Stimulated activated CD8-positive, alpha-beta memory T cell treated with anti-CD3 and anti-CD28 coated beads, Interleukin-4, amount 100 ng/mL, for 1 hour (primary cell): ENCODE results near the gene PPP1R16B.
"Not testable (repeated sequence)": the region's sequence is repeated elsewhere in the genome, so short reads cannot be mapped to it uniquely, and the experiment has no call there.

Experiments used
- DNase-seq, 2 donors: peaks; one replicate each; pipeline ENCODE4 v3.0.0-alpha.2; 2020; ENCODE audit warnings: low read depth in 2 of 2, low spot score in 1 of 2

PPP1R16B gene

DNA sequence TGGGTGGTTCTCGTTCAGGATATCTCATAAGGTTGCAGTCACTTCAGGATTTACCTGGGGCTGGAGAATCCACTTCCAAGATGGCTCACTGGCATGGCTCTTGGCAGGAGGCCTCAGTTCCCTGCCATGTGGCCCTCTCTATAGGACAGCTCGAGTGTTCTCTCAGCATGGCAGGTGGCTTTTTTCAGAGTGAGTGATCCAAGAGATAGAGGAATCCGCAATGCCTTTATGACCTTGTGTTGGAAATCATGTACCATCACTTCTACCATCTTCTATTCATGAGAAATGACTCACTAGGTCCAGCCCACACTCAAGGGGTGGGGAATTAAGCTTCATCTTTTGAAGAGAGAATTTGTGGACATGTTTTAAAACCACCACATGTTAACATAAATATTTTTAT, 37.8 kb downstream of the PPP1R16B start:
- DNase-seq, result no peak

DNA sequence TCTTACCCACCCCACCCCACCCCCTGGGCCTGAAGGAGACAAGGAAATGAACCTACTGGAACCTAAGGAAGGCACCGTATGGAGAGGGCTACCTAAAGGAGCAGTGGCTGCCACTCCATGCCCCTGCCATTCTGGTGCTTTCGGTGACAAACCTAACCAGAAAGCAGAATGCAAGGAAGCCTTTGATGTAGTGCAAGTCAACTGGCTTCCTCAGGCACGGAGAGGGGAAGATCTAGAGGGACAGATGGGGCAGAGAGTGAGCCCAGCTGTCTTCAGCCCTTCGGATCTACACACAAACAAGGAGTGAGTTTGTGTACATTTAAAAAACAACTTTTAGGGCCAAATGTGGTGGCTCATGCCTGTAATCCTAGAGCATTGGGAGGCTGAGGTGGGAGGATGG, 39.5 kb downstream of the PPP1R16B start:
- no peak for DNase-seq

DNA sequence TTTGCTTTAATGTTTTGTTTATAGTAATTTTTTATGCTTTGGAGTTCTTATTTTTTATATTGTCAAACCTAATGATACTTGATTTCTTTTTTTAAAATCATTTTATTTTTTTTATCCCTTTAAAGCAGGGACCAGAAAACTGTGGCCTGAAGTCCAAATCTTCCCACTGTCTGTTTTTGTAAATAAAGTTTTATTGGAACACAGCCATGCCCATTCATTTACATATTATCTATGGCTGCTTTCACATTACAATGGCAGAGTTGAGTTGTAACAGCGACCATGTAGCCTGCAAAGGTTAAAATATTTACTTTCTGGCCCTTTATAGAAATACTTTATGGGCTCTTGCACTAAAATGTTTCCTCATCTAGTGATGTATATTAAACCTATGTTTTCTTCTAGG, 42.3 kb downstream of the PPP1R16B start:
- DNase-seq, result no peak

DNA sequence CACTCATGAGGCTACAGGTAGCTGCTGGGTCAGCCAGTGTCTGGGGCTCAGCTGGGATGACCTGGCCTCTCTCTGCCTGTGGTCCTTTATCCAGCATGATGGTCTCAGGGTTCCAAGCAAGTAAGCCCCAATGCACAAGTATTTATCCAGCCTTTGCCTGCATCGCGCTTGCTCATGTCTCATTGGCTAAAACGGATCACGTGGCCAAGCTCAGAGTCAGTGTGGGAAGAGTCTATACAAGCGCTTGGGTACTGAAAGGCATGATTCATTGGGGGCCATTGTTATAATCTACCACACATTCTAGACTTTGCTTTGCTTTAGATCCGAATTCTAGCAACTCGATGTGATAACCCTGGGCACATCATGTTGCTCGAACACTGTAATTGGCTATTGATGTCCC, 48.3 kb downstream of the PPP1R16B start:
- DNase-seq, result no peak

DNA sequence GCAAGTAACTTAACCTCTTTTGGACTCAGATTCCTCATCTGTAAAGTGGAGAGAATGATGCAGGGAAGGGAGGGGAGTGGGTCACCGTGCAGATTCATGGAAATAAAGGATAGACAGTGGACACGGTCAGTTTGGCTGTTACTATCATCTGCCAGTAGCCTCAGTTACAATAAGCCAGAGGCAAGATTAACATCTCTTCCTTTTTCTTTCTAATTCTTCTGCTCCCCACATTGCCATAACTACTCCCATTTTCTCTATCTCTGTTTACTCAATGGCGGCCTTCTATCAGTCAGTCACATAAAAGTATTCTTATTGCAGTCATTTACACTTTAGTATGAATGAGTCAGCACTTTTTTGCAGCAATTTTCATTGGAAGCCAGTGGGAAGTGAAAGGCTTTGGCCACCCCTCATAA, 49.2 kb downstream of the PPP1R16B start:
- no peak for DNase-seq

DNA sequence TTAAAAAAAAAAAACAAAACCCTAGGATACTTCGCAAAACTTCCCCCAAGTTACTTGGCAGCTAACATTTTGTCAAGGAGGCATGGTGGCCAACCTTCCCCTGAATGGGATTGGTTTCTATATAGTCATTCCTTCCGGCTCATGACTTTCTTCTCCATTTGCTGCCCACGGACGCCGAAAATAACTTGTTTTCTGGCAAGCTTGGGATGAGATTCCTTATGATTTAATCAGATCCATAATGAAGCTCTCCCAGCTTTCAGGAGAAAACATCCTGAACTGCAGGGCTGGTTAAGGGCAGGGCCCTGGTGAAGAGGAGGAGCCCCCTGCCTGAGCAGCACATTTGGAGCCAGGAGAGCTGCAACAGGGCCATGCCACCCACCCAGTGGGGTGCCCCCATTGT, 49.9 kb downstream of the PPP1R16B start:
- DNase-seq, result no peak

DNA sequence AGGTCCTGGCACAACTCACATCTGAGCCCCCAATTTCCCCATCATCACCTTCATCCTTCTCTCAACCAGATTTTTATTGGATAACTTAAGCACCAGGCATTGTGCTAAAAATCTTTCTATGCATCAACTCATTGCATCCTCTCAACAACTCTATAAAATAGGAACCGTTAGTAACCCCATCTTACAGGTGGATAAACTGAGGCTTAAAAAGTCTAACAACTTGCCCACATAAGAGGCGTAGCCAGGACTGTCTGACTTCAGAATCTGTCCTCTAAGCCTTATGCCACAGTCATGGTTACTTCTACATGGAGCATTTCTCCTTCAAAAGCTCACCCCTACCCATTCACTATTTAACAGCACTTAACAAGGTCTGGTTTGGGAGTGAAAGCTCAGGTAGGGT, 51.1 kb downstream of the PPP1R16B start:
- DNase-seq, result no peak

DNA sequence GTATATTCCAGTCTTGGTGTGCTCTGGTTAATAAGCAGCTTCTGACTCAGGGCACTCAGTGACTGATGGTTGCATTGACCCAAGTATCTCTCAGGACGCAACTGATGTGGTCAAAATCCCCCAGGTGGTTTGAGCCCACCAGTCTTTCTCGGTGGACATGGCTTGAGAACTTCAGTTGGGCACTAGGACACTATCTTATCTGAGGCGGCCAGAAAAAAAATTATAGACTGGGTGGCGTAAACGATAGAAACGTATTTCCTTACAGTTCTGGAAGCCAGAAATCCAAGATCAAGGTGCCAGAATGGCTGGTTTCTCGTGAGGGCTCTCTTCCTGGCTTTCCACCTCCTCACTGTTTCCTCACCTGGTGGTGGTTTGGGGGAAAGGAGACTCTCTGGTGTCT, 52.2 kb downstream of the PPP1R16B start:
- DNase-seq, result no peak

DNA sequence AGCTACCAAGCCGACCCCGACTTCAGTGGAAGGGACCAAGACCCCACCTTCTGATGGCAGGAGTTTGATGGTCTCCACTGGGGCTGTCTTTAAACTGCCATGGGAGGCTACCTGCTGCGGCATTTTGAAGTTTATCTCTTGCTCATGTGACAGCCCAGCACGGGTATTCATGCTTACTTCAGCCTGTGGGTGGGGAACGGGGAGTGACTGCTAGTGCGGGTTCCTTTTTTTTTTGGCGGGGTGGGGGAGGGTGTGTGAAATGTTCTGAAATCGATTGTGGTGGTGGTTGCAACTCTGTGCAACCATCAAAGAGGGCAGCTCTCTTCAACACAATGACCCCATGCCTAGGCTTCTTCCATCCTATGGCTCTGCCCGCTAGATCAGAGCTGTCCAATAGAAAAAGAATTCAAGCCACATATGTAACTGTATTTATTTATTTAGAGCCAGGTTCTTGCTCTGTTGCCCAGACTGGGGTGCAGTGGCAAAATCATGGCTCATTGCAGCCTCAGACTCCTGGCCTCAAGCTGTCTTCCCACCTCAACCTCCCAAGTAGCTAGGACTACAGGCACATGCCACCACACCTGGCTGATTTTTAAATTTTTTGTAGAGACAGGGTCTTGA, 53.7 kb downstream of the PPP1R16B start:
- no peak for DNase-seq

DNA sequence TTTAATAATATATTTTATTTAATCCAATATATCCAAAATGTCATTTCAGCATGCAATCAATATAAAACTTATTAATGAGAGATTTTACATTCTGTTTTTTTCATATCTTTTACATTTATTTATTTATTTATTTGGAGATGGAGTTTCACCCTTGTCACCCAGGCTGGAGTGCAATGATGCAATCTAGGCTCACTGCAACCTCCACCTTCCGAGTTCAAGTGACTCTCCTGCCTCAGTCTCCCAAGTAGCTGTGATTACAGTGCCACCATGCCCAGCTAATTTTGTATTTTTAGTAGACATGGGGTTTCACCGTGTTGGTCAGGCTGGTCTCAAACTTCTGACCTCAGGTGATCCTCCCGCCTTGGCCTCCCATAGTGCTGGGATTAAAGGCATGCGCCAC, 54.4 kb downstream of the PPP1R16B start:
- not testable (repeated sequence) for DNase-seq

DNA sequence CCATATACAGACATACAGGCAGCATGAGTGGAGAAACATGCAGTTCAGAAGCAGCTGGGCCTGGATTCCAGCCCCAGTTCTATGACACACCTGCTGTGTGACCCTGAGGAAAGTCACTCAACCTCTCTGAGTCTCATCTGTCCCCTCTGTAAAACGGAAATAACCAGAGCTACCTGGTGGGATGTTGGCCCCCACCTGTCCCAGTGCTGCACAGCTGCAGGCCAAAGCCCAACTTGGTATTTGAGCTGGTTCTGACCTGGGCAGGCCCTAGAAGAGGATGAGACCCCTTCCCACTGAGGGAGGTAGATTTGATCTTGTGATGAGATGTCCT, 55.5 kb downstream of the PPP1R16B start:
- no peak for DNase-seq

DNA sequence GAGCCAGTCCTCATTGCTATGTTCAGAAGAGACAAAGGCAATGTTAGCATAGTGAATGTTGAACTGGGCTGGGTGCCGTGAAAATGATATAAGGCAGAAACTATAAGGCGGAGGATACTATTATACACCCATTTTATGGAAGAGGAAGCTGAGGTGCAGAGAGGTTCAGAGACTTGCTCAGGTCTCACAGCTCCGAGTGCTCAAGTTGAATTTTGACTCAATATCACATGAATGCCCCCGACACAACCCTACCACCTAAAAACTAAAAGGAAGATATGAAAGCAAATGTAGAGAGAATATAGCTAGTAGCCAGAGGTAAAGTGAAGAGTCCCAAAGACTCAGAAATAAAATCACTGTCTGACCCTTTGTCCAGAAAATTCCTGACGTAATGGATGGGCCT, 56.7 kb downstream of the PPP1R16B start:
- DNase-seq, result no peak

DNA sequence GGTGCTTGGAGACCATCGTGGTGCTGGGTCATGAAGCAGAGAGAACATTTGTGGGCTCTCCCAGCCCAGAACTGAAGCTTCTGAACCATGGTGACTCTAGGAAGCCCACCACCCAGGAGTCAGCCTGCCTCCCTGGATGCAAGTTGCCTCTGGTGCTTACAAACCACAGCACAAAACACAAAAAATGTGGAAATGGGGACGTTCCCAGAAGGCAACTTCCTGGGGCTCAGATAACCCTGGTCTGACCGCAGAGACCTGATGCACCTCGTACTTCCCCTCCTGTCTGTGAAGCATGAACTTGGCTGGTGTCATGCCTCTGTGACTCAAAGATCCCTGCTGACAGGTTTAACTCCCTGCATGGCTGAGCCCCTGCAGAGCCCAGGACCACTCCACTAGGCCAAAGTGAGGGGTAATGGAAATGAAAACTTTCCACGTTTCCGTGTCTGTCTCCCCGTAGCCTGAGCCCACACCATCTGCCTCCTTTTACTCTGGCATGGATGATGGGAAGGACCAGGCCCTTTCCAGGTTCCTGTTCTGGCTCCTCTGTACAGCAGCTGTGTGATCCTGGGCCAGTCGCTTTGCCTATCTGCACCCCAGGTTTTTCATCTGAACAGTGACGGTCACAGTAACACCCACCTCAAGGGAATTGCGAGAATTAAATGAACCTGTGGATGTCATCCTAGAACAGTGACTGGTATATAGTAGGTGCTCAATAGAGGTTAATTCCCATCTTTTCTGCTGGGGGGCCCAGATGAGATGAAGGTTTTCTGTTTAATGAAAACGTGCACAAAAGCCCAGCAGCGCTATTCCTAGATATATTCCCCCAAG, 57.7 kb downstream of the PPP1R16B start:
- no peak for DNase-seq

DNA sequence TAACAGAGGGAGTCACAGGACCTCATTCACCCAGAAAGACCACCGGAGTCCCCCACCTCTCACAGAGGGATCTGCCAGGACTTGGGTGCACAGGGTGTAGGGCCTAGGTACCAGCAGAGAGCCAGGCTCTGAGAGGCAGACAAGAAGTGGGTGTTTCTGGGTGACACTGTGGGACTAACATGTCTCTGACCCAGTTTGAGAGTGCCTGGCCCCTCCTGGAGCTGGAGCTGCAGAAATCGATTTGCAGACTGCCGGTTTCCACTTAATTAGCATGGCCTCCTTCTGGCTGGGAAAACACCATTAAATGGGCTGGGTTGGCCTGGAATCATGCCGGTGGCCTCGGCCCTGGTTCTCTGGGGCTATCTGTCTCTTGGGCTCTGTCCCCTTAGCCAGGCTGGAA, 59.2 kb downstream of the PPP1R16B start:
- DNase-seq, result no peak

DNA sequence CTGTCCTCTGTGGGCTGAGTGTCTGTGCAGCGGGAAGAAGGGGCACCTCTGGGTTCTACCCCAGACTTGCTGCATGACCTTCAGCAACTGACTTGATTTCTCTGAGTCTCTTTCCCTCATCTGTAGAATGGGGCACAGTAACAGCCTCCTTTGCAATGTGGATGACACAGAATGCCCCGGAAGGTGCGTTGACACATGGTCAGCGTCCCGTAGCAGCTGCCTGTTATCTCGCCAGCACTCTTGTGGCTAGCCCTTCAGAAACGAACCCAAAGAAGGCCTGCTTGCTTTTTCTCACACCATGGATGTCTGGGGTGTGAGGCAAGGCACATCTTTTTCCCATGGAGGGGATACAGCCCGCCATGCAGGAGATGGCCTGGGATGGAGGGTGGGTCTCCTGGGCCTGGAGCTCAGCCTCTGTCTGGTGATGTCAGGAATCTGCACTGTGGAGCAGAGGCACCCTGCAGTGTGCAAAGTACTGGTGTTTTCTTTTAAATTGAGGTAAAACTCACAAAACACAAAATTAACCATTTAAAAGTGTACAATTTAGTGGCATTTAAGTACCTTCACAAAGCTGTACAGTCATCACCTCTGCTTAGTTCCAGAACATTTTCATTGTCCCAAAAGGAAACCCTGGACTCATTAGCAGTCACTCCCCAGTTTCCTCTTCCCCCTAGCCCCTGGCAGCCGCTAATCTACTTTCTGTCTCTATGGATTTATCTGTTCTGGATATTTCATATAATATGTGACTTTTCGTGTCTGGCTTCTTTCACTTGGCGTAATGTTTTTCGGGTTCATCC, 61.0 kb downstream of the PPP1R16B start:
- no peak for DNase-seq

DNA sequence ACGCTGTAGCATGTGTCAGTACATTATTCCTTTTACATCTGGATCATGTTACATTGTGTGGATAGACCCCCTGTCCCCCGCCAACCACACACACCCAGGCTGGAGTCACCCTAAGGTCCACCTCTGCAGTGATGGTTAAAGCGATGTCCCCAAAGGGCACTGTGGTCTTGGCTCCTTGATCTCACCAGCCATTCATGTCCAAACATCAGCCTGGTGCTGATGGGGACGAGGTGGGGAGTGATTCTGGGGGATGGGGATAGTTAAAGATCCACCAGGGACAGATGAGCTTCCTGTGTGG, 61.5 kb downstream of the PPP1R16B start:
- no peak for DNase-seq

DNA sequence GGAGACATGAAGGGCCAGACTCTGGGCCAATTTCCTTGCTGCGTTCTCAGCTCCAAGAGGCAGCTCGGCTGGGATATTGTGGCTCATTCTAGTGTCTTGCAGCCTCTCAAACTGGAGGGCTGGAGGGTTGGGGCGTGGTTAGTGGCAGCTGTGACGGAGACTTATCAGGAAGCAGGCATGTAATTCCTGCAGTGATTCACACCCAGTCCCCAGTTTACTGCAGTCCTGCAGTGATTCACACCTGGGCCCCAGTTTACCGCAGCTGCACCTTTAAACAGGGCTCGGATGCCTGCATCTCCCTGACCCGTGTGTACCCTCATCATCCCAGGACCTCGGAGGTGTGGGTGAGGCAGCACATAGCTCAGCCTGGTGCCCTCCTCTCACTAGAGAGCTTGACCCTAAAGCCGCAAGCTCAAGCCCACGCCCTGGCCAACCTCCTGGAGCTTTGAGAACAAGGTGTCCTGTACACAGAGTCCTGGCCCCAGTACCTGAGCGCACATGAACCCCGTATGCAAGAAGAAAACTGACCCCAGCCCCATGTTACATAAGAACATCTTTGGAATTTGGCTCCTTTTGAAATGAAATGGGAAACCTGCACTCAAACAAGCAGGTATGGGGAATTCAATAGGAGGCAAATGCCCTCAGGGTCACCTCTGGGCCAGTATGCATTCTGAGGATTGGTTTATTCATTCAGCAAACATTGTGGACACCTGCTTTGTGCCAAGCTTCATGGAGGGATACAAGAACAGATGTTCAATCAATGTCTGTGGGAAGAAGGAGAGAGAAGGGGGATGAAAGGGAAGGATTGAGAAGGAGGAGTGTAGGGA, 65.4 kb downstream of the PPP1R16B start:
- no peak for DNase-seq

DNA sequence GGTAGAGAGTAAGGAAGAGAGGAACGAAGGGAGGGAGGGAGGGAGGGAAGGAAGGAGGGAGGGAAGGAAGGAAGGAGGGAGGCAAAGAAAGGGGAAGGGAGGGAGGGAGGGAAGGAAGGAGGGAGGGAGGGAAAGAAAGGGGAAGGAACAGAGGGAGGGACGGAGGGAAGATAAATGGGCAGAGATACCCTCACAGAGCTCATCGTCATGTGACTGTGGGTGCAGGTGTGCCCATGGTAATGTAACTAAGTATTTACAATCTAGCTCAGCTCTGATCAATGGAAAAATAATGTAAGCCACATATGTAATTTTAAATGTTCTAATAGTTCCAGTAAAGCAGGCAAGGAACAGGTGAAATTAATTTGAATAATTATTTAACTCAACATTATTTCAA, 66.1 kb downstream of the PPP1R16B start:
- DNase-seq, result no peak

DNA sequence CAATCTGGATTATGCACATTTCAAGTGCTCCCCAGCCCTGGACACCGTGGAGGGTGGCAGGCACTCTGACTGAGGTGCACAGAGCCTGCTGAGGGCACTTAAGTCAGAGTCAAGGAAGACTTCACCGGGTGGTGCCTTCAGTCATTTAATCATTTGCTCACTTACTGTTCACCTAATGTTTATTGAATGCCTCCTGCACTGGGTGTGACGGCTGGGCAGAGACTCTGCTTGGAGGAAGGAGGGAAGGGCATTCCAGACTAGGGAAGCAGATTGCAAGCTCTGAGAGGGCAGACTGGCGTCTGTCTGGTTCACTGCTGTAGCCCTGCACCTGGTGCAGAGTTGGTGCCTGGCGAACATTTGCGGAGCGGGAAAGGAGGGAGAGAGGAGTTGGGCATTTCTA, 66.5 kb downstream of the PPP1R16B start:
- DNase-seq, result no peak

DNA sequence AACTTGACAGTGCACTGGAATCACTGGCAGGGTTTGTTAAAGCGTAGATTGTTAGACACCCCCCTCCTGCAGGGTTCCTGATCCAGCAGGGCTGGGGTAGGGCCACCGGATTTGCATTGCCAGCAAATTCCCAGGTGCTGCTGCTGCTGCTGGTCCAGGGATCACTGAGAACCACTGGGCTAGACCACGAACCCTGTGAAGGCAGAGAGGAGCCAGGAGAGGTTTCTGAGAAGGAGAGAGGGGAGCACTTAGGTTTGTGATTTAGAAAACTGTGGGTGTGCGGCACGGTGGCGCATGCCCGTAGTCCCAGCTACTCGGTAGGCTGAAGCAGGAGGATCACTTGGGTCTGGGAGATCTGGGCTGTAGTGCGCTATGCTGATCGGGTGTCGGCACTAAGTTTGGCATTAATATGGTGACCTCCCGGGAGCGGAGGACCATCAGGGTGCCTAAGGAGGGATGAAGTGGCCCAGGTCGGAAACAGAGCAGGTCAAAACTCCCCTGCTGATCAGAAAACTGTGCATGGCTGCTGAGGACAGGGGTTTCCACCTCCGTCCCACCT, 67.1 kb downstream of the PPP1R16B start:
- no peak for DNase-seq

DNA sequence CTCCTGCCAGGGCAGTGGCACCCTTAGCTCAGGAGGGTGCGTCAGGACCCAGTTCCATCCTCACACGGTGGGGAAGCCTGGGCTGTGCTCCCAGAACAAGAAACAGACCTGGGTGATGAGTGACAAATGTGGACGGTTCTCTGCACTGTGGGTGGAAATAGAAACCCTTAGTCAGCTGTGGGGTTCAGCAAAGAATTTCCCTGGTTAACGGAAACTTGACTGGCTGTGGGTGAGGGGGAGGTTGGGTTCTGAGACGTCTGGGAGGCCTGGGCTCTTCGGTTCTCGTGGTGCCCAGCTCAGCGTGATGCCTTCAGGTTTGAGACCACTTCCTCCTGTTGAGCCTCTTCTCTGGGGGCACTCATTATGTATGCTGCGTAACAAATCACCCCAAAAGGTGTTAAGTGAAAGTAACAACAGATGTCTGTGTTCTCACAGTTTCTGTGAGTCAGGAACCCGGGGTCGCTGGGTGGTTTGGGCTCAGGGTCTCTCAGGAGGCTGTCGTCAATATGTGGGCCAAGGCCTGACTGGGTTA, 67.6 kb downstream of the PPP1R16B start:
- DNase-seq, result peak in 1 of 2 donors; percentile 61
